CD8-positive, alpha-beta memory T cell (primary cell): ENCODE measurements around the gene CLIP1. TPM values are rescaled to one million over a fixed set of nuclear protein-coding genes. Genes with fewer than 3 reads are reported as not detected.
A peak's percentile ranks its signal among the peaks of the same experiment; 100 is the strongest.

Source experiments
- CTCF ChIA-PET: fragments of 350-600 bp; sonication (Branson Sonifier 250); formaldehyde crosslinking; loops from one replicate; lab custom pipeline; 2021; ENCODE audit warnings: antibody characterized with exemption; lab: Charles Lee
- POLR2A ChIA-PET: fragments of 350-600 bp; sonication (Branson Sonifier 250); formaldehyde crosslinking; loops from one replicate; lab custom pipeline; 2021; ENCODE audit warnings: antibody characterized with exemption; lab: Charles Lee
- DNase-seq, 5 donors: peaks; one replicate each; pipeline versions ENCODE4 v3.0.0 to v3.0.0-alpha.2; 2020 to 2022; ENCODE audit warnings: mixed read lengths in 1 of 5
- H3K27ac ChIP-seq: one replicate; pipeline ENCODE4 v1.7.0; 2013; ENCODE audit warnings: low read depth, mild to moderate bottlenecking, low read length, moderate library complexity
- H3K27me3 ChIP-seq: 2 replicates; pipeline ENCODE4 v1.7.0; 2013; ENCODE audit warnings: low read length, mild to moderate bottlenecking; ENCODE audit not compliant: insufficient read depth, poor library complexity, severe bottlenecking
- H3K36me3 ChIP-seq: 2 replicates; pipeline ENCODE4 v1.7.0; 2013; ENCODE audit warnings: mild to moderate bottlenecking, low read length, moderate library complexity; ENCODE audit not compliant: insufficient read depth
- H3K4me1 ChIP-seq: 2 replicates; pipeline ENCODE4 v1.7.0; 2013; ENCODE audit warnings: mild to moderate bottlenecking, low read length, moderate library complexity; ENCODE audit not compliant: insufficient read depth
- H3K4me3 ChIP-seq: 2 replicates; pipeline ENCODE4 v1.7.0; 2013; ENCODE audit warnings: mild to moderate bottlenecking, low read length
- H3K9me3 ChIP-seq: 2 replicates; pipeline ENCODE4 v1.7.0; 2013; ENCODE audit warnings: mild to moderate bottlenecking, low read length
- H3K27ac Mint-ChIP-seq, 8 donors: one replicate each; pipeline ENCODE4 v1.8.0; 2020 to 2021; ENCODE audit warnings: mixed read lengths in 8 of 8, mild to moderate bottlenecking in 6 of 8, inconsistent platforms in 3 of 8, moderate library complexity in 3 of 8
- H3K27me3 Mint-ChIP-seq, 2 donors: one replicate each; pipeline ENCODE4 v1.8.0; 2020 to 2021; ENCODE audit warnings: mixed read lengths in 2 of 2, mild to moderate bottlenecking in 1 of 2, moderate library complexity in 1 of 2
- H3K36me3 Mint-ChIP-seq, 3 donors: one replicate each; pipeline ENCODE4 v1.8.0; 2020 to 2021; ENCODE audit warnings: mixed read lengths in 3 of 3, inconsistent platforms in 1 of 3, mild to moderate bottlenecking in 1 of 3
- H3K4me1 Mint-ChIP-seq, 3 donors: one replicate each; pipeline ENCODE4 v1.8.0; 2020 to 2021; ENCODE audit warnings: mixed read lengths in 3 of 3, inconsistent platforms in 1 of 3, mild to moderate bottlenecking in 1 of 3
- H3K4me3 Mint-ChIP-seq, 7 donors: one replicate each; pipeline ENCODE4 v1.8.0; 2020 to 2021; ENCODE audit warnings: mixed read lengths in 7 of 7, mild to moderate bottlenecking in 6 of 7, moderate library complexity in 4 of 7, inconsistent platforms in 2 of 7
- H3K9me3 Mint-ChIP-seq, 5 donors: one replicate each; pipeline ENCODE4 v1.8.0; 2020 to 2022; ENCODE audit warnings: mixed read lengths in 5 of 5, mild to moderate bottlenecking in 3 of 5, moderate library complexity in 2 of 5, inconsistent platforms in 1 of 5
- polyA plus RNA-seq: library from polyadenylated mRNA; unstranded; fragments of 300-500 nt; fragmentation: Illumina TruSeq; gene quantifications from one replicate; pipeline ENCODE4 v1.2.3, GENCODE V29; 2021
- total RNA-seq, 2 experiments: library from RNA; stranded (reverse); gene quantifications; one replicate each; pipeline ENCODE4 v1.2.3, GENCODE V29; 2021

The CLIP1 gene
- total and polyA plus RNA-seq, 3 experiments from 2014 or later: 27.3 to 48.2 (median 43.9) TPM

DNA sequence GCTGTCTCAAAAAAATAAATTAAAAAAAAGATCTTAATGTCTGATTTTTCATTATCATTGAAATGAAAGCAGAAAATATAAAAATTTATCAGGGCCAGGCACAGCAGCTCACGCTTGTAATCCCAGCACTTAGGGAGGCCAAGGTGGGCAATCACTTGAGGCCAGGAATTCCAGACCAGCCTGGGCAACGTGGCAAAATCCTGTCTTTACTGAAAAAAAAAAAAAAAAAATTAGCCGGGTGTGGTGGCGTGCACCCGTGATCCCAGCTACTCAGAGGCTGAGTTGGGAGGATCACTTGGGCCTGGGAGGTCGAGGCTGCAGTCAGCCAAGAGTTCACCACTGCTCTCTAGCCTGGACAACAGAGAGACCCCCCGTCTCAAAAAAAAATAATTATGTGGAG lies 37.6 kb upstream of the CLIP1 start:
- Histone ChIP-seq H3K9me3 (no peaks in the 10 kb centered on the region), H3K4me3 (no peak overlapping the region), H3K27me3 (no peaks in the 10 kb centered on the region), H3K4me1 (no peaks in the 10 kb centered on the region), H3K27ac (no peak overlapping the region), H3K36me3 (no peaks in the 10 kb centered on the region)
- no peak overlapping the region for H3K27ac Mint-ChIP-seq
- CTCF ChIA-PET: interaction anchor here (2.0 kb wide), 1 partner anchor 60 kb away, joined by 7 read pairs; no protein-coding TSS in a partner anchor
- DNase-seq: no peak
- H3K27me3 Mint-ChIP-seq: no peaks in the 10 kb centered on the region
- POLR2A ChIA-PET: no interaction called here
- H3K36me3 Mint-ChIP-seq: no peaks in the 10 kb centered on the region
- no peak overlapping the region for H3K4me3 Mint-ChIP-seq
- H3K4me1 Mint-ChIP-seq: peaks cover 5 to 12% (median 7%) of the 10 kb centered on the region in 3 donors
- H3K9me3 Mint-ChIP-seq: no peaks in the 10 kb centered on the region

DNA sequence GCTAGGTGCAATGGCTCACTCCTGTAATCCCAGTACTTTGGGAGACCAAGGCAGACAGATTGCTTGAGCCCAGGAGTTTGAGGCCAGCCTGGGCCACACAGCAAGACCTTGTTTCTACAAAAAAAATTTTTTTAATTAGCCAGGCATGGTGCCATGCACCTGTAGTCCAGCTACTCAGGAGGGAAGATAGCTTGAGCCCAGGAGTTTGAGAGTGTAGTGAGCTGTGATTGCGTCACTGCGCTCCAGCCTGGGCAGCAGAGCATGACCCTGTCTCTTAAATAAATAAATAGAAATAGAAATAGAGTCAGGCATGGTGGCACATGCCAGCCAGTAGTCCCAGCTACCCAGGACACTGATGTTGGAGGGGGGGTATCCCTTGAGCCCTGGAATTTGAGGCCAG lies 36.7 kb upstream of the CLIP1 start:
- no peaks in the 10 kb centered on the region for H3K27me3 ChIP-seq
- Mint-ChIP-seq H3K36me3 (no peaks in the 10 kb centered on the region), H3K4me1 (peaks cover 8 to 18% (median 10%) of the 10 kb centered on the region in 3 donors), H3K9me3 (no peaks in the 10 kb centered on the region), H3K27me3 (no peaks in the 10 kb centered on the region), H3K27ac (peak overlapping the region in 1 of 8 donors; percentile 46), H3K4me3 (no peak overlapping the region)
- no peak overlapping the region for H3K4me3 ChIP-seq
- H3K36me3 ChIP-seq: no peaks in the 10 kb centered on the region
- POLR2A ChIA-PET: no interaction called here
- H3K9me3 ChIP-seq: no peaks in the 10 kb centered on the region
- peaks cover 2% of the 10 kb centered on the region for H3K4me1 ChIP-seq
- no peak overlapping the region for H3K27ac ChIP-seq
- no peak for DNase-seq
- CTCF ChIA-PET: interaction anchor here (1.0 kb wide), 1 partner anchor 36 kb away, joined by 3 read pairs; no protein-coding TSS in a partner anchor

DNA sequence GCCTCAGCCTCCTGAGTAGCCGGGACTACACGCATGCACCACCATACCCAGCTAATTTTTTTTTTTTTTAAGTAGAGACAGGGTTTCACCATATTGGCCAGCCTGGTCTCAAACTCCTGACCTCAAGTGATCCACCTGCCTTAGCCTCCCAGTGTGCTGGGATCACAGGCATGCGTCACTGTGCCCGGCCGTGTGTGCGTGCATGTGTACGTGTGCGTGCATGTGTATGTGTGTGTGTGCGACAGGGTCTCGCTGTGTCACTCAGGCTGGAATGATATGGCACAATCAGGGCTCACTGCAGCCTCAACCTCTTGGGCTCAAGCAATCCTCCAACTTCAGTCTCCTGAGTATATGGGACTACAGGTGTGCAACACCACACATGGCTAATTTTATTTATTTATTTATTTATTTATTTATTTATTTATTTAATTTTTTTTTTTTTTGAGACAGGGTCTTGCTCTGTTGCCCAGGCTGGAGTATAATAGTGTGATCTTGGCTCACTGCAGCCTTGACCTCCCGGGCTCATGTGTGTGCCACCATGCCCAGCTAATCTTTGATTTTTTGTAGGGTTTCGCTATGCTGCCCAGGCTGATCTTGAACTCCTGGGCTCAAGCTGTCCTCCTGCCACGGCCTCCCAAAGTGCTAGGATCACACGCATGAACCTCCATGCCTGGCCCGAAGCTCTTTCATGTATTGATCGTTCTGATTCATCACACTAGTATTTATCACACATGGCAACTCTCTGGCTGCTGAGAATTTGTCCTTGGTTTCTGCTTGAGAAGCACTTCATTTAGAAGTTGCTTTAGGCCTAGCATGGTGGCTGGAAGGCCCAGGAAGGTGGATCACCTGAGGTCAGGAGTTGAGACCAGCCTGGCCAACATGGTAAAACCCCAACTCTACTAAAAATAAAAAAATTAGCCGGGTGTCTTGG lies 35.9 kb upstream of the CLIP1 start:
- DNase-seq: no peak
- Histone ChIP-seq H3K9me3 (no peaks in the 10 kb centered on the region), H3K27me3 (no peaks in the 10 kb centered on the region), H3K4me3 (no peak overlapping the region), H3K27ac (no peak overlapping the region), H3K36me3 (no peaks in the 10 kb centered on the region), H3K4me1 (peaks cover 10% of the 10 kb centered on the region)
- peak overlapping the region in 5 of 8 donors; percentile 56 to 92 (median 63) for H3K27ac Mint-ChIP-seq
- CTCF ChIA-PET: no interaction called here
- POLR2A ChIA-PET: no interaction called here
- peaks cover 17 to 26% (median 18%) of the 10 kb centered on the region in 3 donors for H3K4me1 Mint-ChIP-seq
- H3K27me3 Mint-ChIP-seq: no peaks in the 10 kb centered on the region
- H3K4me3 Mint-ChIP-seq: no peak overlapping the region
- H3K36me3 Mint-ChIP-seq: no peaks in the 10 kb centered on the region
- H3K9me3 Mint-ChIP-seq: peaks cover 0 to 1% (median 0%) of the 10 kb centered on the region in 5 donors

DNA sequence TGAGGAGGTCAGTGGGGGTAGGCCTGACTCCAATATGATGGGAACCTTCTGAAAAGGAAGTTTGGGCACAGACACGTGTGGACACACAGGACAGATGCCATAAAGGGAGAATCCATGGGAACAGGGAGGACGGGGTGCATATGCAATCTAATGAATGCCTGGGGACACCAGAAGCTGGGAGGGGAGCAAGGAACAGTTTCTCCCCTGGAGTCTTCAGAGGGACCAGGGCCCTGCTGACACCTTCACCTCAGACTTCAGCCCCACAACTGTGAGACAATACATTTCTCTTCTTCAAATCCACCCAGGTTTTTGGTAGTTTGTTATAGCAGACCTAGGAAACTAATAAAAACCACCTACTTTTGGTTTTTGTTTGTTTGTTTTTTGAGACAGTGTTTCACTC lies 35.2 kb upstream of the CLIP1 start:
- Histone ChIP-seq H3K4me3 (no peak overlapping the region), H3K27me3 (no peaks in the 10 kb centered on the region), H3K9me3 (no peaks in the 10 kb centered on the region), H3K27ac (no peak overlapping the region), H3K36me3 (no peaks in the 10 kb centered on the region), H3K4me1 (peaks cover 15% of the 10 kb centered on the region)
- CTCF ChIA-PET: interaction anchor here (0.6 kb wide), 1 partner anchor 561 kb away, joined by 3 read pairs; no protein-coding TSS in a partner anchor
- Mint-ChIP-seq H3K27me3 (no peaks in the 10 kb centered on the region), H3K4me1 (peaks cover 24 to 34% (median 26%) of the 10 kb centered on the region in 3 donors), H3K27ac (peak overlapping the region in 5 of 8 donors; percentile 56 to 75 (median 63)), H3K4me3 (no peak overlapping the region), H3K9me3 (peaks cover 0 to 3% (median 0%) of the 10 kb centered on the region in 5 donors), H3K36me3 (no peaks in the 10 kb centered on the region)
- DNase-seq: no peak
- POLR2A ChIA-PET: no interaction called here

DNA sequence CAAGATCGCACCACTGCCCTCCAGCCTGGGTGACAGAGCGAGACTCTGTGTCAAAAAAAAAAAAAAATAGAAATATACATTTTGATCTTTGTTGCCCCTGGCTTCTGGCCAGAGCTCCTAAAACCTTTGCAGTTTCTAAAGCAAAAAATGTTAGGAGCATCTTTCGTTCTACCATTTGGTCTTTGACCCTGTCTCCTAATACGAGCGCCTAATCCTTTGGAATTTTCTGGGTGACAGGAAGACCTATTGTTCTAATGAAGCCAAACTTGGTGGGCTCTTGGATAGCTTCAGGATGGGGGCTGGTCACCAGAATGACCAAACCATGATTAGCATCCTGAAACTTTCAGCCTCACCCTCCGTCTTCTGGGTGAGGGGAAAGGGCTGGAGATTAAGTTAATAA lies 32.3 kb upstream of the CLIP1 start:
- Mint-ChIP-seq H3K27me3 (no peaks in the 10 kb centered on the region), H3K27ac (peak overlapping the region in 5 of 8 donors; percentile 30 to 93 (median 55))

DNA sequence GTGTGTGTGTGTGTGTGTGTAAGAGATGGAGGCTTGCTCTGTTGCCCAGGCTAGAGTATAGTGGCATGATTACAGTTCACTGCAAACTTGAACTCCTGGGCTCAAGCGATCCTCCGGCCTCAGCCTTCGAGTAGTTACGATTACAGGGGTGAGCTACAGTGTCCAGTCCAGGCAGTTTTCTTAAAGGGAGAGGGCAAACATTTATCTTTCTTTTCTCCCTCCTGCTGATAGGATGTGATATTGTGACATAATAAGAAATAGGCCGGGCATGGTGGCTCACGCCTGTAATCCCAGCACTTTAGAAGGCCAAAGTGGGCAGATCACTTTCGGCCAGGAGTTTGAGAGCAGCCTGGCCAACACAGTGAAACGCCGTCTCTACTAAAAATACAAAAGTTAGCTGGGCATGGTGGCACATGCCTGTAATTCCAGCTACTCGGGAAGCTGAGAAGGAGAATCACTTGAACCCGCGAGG lies 31.8 kb upstream of the CLIP1 start:
- H3K27me3 Mint-ChIP-seq: no peaks in the 10 kb centered on the region
- H3K4me3 ChIP-seq: peak overlapping the region; percentile 57

More for the DNA sequence above, 32.3 kb upstream of the CLIP1 start:
- Histone ChIP-seq H3K4me3 (no peak overlapping the region), H3K36me3 (no peaks in the 10 kb centered on the region), H3K4me1 (peaks cover 21% of the 10 kb centered on the region), H3K27ac (no peak overlapping the region), H3K9me3 (no peaks in the 10 kb centered on the region), H3K27me3 (no peaks in the 10 kb centered on the region)
- POLR2A ChIA-PET: interaction anchor here (0.6 to 1.1 kb wide), 4 partner anchors 46 to 428 kb away, joined by 3 to 8 read pairs (median 3); partner anchors contain the start of gene ZCCHC8
- no peak overlapping the region for H3K4me3 Mint-ChIP-seq
- no peaks in the 10 kb centered on the region for H3K36me3 Mint-ChIP-seq
- peaks cover 28 to 41% (median 31%) of the 10 kb centered on the region in 3 donors for H3K4me1 Mint-ChIP-seq
- CTCF ChIA-PET: interaction anchor here (1.4 to 1.9 kb wide), 3 partner anchors 17 to 56 kb away, joined by 3 to 8 read pairs (median 3); partner anchors contain the start of gene ZCCHC8
- DNase-seq: no peak
- H3K9me3 Mint-ChIP-seq: peaks cover 0 to 3% (median 0%) of the 10 kb centered on the region in 5 donors

DNA sequence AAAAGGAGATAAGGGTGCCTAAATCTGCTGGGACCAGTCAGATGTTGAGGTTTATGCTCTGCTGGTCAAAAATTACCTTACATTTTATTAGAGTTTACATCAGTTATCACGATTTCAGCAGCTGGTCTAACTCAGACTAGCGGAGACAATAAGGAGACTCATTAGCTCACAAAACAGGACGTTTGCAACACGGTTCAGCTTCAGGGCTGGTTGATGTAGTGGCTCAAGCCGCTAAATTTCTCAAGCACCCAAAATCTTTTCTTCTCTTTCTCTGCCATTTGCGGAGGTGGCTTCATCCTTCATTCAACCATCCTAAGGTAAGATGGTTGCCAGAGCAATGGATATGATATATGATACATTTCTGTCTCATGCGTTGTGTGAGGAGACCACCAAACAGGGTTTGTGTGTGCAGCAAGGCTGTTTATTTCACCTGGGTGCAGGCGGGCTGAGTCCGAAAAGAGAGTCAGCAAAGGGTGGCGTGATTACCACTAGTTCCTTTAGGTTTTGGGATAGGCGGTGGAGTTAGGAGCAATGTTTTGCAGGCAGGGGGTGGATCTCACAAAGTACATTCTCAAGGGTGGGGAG lies 30.3 kb upstream of the CLIP1 start:
- no peaks in the 10 kb centered on the region for H3K36me3 ChIP-seq
- H3K27me3 ChIP-seq: no peaks in the 10 kb centered on the region
- Mint-ChIP-seq H3K4me1 (peaks cover 26 to 36% (median 30%) of the 10 kb centered on the region in 3 donors), H3K4me3 (peak overlapping the region; percentile 59 to 87 (median 77)), H3K27me3 (no peaks in the 10 kb centered on the region), H3K27ac (peak overlapping the region; percentile 86 to 100 (median 97)), H3K36me3 (no peaks in the 10 kb centered on the region), H3K9me3 (peaks cover 0 to 3% (median 0%) of the 10 kb centered on the region in 5 donors)
- DNase-seq: no peak
- ChIA-PET CTCF (interaction anchor here (1.5 to 1.9 kb wide), 2 partner anchors 19 to 53 kb away, joined by 9 read pairs; no protein-coding TSS in a partner anchor), POLR2A (interaction anchor here (0.5 to 1.4 kb wide), 5 partner anchors 17 to 627 kb away, joined by 3 to 4 read pairs (median 3); partner anchors contain the start of genes CLIP1, KNTC1 and RSRC2)
- no peaks in the 10 kb centered on the region for H3K9me3 ChIP-seq
- peak overlapping the region; percentile 1 for H3K27ac ChIP-seq
- peak overlapping the region; percentile 31 for H3K4me3 ChIP-seq
- peaks cover 21% of the 10 kb centered on the region for H3K4me1 ChIP-seq

More for the DNA sequence above, 31.8 kb upstream of the CLIP1 start:
- H3K27me3 ChIP-seq: no peaks in the 10 kb centered on the region
- Mint-ChIP-seq H3K4me3 (peak overlapping the region in 5 of 7 donors; percentile 30 to 83 (median 73)), H3K36me3 (no peaks in the 10 kb centered on the region), H3K9me3 (peaks cover 0 to 3% (median 0%) of the 10 kb centered on the region in 5 donors), H3K4me1 (peaks cover 28 to 41% (median 31%) of the 10 kb centered on the region in 3 donors), H3K27ac (peak overlapping the region; percentile 85 to 99 (median 93))
- POLR2A ChIA-PET: interaction anchor here (0.7 to 1.1 kb wide), 2 partner anchors 47 kb away, joined by 3 to 8 read pairs; partner anchors contain the start of gene ZCCHC8
- H3K36me3 ChIP-seq: no peaks in the 10 kb centered on the region
- H3K4me1 ChIP-seq: peaks cover 21% of the 10 kb centered on the region
- no peak for DNase-seq
- no peak overlapping the region for H3K27ac ChIP-seq
- CTCF ChIA-PET: interaction anchor here (1.4 to 1.9 kb wide), 3 partner anchors 17 to 55 kb away, joined by 3 to 8 read pairs (median 3); partner anchors contain the start of gene ZCCHC8
- H3K9me3 ChIP-seq: no peaks in the 10 kb centered on the region
